ENCODE data around the gene SLC13A5. TPM values are rescaled to one million over a fixed set of nuclear protein-coding genes. Genes with fewer than 3 reads are reported as not detected.

SLC13A5 gene
- total RNA-seq, 1 donor from 2014 or later = not detected

DNA sequence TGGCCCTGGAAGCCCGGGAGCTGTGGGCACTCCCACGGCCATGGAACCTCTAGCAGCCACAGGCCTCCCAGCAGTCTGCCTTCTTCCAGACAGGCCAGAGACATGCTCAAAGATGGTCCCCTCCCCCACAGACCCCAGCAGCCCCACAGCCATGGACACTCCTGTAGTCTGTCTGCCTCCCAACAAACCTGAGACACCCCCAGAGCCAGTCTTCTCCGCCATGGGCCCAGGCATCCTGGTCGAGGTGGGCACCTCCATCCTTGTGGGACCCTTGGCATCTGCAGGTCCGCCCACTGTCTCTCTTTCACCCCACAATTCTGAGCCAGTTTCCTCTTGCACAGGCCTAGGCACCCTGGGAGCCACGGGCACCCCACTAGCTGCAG lies 75.7 kb downstream of the SLC13A5 start:
- intact Hi-C loops (cut with DNase I) = no loop called here

DNA sequence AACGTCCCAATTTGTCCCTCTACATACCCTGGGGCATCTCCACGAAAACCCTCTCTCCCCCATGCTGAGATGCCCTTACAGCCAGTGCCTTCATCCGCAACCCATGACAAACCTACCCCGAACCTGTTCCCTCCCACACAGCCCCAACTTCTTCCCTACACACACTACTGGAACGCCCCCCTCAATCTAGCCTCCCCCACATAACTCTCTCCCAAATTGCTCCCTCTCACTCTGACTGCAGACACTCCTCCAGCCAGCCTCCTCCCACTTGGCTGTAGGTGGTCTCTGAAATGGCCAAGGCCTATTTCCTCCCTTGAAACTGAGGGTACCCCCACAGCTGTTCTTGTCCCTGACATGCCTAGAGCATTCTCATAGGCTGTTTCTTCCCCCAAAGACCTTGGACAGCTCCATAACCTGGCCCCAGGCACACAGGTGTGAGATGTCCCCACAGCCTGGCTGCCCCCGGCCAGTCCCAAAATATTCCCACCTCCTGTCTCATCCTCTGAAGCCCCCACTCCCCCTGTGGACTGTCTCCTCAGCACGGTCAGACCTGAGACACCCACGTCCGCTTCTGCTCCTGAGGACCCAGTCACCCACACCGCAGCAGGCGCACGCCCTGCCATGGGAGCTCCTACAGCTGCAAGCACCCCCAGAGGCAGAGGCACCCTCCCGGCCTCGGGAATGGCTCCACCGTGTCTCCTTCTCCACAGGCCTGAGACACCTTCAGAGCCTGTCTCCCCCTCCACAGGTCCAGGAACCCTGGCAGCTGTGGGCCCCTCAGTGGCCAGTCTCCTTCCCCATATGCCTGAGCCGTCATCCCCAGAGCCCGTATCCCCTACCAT lies 76.3 kb downstream of the SLC13A5 start:
- intact Hi-C loops (cut with DNase I) = no loop called here
- no peaks in the 10 kb centered on the region for H3K27me3 ChIP-seq (ENCODE audit: low read depth)
- H3K9me3 ChIP-seq = no peaks in the 10 kb centered on the region
- no peak overlapping the region for H3K4me3 ChIP-seq
- TF ChIP-seq, protein P1, sequence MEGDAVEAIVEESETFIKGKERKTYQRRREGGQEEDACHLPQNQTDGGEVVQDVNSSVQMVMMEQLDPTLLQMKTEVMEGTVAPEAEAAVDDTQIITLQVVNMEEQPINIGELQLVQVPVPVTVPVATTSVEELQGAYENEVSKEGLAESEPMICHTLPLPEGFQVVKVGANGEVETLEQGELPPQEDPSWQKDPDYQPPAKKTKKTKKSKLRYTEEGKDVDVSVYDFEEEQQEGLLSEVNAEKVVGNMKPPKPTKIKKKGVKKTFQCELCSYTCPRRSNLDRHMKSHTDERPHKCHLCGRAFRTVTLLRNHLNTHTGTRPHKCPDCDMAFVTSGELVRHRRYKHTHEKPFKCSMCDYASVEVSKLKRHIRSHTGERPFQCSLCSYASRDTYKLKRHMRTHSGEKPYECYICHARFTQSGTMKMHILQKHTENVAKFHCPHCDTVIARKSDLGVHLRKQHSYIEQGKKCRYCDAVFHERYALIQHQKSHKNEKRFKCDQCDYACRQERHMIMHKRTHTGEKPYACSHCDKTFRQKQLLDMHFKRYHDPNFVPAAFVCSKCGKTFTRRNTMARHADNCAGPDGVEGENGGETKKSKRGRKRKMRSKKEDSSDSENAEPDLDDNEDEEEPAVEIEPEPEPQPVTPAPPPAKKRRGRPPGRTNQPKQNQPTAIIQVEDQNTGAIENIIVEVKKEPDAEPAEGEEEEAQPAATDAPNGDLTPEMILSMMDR (IDR thresholded peaks at IDR 0.05) = no peak
- DNase-seq (no peak), ATAC-seq (no peak)
- no peak overlapping the region for H3K27ac ChIP-seq
- H3K4me1 ChIP-seq = peaks cover 22% of the 10 kb centered on the region
- H3K36me3 ChIP-seq = peaks cover 31% of the 10 kb centered on the region

More for the DNA sequence above, 75.7 kb downstream of the SLC13A5 start:
- Histone ChIP-seq H3K4me3 (no peak overlapping the region), H3K4me1 (peaks cover 28% of the 10 kb centered on the region), H3K9me3 (no peaks in the 10 kb centered on the region), H3K27ac (no peak overlapping the region), H3K36me3 (peaks cover 27% of the 10 kb centered on the region), H3K27me3 (ENCODE audit: low read depth) (no peaks in the 10 kb centered on the region)
- ATAC-seq (no peak), DNase-seq (no peak)
- TF ChIP-seq, protein P1 (IDR thresholded peaks at IDR 0.05) = no peak

GRCh38 chr17:6636105-6636504 lies 77.1 kb downstream of the SLC13A5 start:
- Histone ChIP-seq H3K4me1 (peaks cover 16% of the 10 kb centered on the region), H3K9me3 (no peaks in the 10 kb centered on the region), H3K36me3 (peaks cover 39% of the 10 kb centered on the region), H3K27me3 (ENCODE audit: low read depth) (no peaks in the 10 kb centered on the region), H3K4me3 (no peak overlapping the region), H3K27ac (no peak overlapping the region)
- intact Hi-C loops (cut with DNase I) = no loop called here
- TF ChIP-seq, protein P1 (IDR thresholded peaks at IDR 0.05) = no peak
- DNase-seq (no peak), ATAC-seq (no peak)

Small RNA genes lying within 50 kb of the gene (microRNA-seq; reads per million reads assigned to microRNA genes)
- gene MIR4520-1 (ENCODE audit: borderline number of aligned reads) (not detected), gene MIR4520-2 (ENCODE audit: borderline number of aligned reads) (not detected)

Other genes starting within 250 kb of the SLC13A5 start
- 12.3 TPM for gene PITPNM3, start 156.8 kb downstream of the SLC13A5 start, total RNA-seq
- 20.0 TPM for gene KIAA0753, start 72.7 kb downstream of the SLC13A5 start, total RNA-seq
- 50.4 TPM for gene TXNDC17, start 72.3 kb downstream of the SLC13A5 start, total RNA-seq
- 17.4 TPM for gene MED31, start 61.8 kb downstream of the SLC13A5 start, total RNA-seq
- 1.9 TPM for gene C17orf100, start 61.6 kb downstream of the SLC13A5 start, total RNA-seq
- 129 TPM for gene XAF1, start 42.7 kb upstream of the SLC13A5 start, total RNA-seq
- gene FBXO39, start 62.8 kb upstream of the SLC13A5 start, total RNA-seq = not detected
- 9.7 TPM for gene TEKT1, start 118.4 kb upstream of the SLC13A5 start, total RNA-seq